AG10803 (cell line): ENCODE measurements around the gene PHLDA1.
A peak's percentile ranks its signal among the peaks of the same experiment; 100 is the strongest.

Experiments
- DNase-seq: peaks from one replicate; pipeline ENCODE4 v3.0.0; 2010; ENCODE audit warnings: low read depth
- H3K4me3 ChIP-seq: 2 replicates; pipeline ENCODE4 v1.5.1; 2011; ENCODE audit warnings: mild to moderate bottlenecking, low read length, control low read depth
- CTCF ChIP-seq: conservative IDR thresholded peaks from 2 replicates; pipeline ENCODE4 v1.5.1; 2011; ENCODE audit warnings: mild to moderate bottlenecking, low read length, control low read depth, inconsistent platforms

The PHLDA1 gene

GRCh38 chr12:76007640-76008039 lies 23.9 kb downstream of the PHLDA1 start:
- no peak for DNase-seq
- TF ChIP-seq CTCF: no peak
- no peak overlapping the region for H3K4me3 ChIP-seq

- no peak for TF ChIP-seq CTCF
- no peak overlapping the region for H3K4me3 ChIP-seq
- no peak for DNase-seq
Measured at GRCh38 chr12:76006028-76006925, 25.3 kb downstream of the PHLDA1 start.

- DNase-seq: no peak
- no peak overlapping the region for H3K4me3 ChIP-seq
- TF ChIP-seq CTCF: no peak
Measured at GRCh38 chr12:76003355-76003638, 28.3 kb downstream of the PHLDA1 start.

- H3K4me3 ChIP-seq: no peak overlapping the region
- DNase-seq: no peak
- no peak for TF ChIP-seq CTCF
Measured at GRCh38 chr12:76002598-76003354, 28.8 kb downstream of the PHLDA1 start.

- TF ChIP-seq CTCF: no peak
- DNase-seq: peak; percentile 48
- no peak overlapping the region for H3K4me3 ChIP-seq
Measured at GRCh38 chr12:75998292-75999063, 33.1 kb downstream of the PHLDA1 start.

- H3K4me3 ChIP-seq: no peak overlapping the region
- no peak for TF ChIP-seq CTCF
- DNase-seq: no peak
Measured at GRCh38 chr12:75997658-75998057, 33.9 kb downstream of the PHLDA1 start.
